GM19035 (cell line): ENCODE measurements around the gene AUP1.

ENCODE experiments used
- ATAC-seq: cut with Tn5 transposase; IDR thresholded peaks from one replicate; pipeline ENCODE4 v1.9.1; 2021; ENCODE audit not compliant: unreplicated experiment

The AUP1 gene

GRCh38 chr2:74514368-74515270 is 14.9 kb downstream of the AUP1 start, which contains the start of gene TLX2:
TSS of gene TLX2 (plus strand) at chr2:74514450. CDS start at chr2:74514807, 357 bp downstream.
- no peak for ATAC-seq

DNA sequence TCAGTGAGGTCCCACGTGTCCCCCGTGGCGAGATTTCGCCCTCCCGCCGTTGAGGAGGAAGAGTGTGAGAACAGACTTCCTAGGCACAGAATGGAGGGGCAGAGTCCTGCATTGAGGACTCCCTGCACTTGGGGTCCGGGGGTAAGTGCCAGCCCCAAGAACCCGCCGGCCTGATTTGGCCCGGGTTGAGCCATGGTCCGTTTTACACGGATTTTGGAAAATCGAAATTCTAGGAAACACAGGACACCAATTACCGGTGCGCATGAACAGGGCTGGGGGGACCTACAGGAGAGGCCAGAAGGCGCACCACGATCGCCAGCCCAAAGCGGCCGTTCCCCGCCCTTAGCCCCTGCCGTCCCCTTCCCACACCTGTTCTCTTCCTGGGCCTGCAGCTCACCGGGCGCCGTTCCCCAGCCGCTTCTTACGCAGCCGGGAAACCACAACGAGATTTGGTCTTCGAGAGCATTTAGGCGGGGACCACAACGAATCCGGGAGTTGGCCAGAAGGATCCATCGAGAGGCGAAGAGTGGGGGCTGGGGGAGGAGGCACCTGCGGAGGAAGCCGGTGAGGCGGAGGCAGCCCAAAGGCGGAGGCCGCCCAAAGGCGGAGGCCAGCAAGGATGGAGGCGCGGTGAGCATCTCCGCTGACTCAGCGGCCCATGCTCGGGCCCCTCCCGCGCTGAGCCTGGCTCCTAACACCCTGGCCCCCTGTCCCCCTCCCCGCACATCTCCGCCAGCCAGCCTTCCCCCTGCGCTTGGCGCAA is 15.7 kb downstream of the AUP1 start:
- ATAC-seq: no peak

DNA sequence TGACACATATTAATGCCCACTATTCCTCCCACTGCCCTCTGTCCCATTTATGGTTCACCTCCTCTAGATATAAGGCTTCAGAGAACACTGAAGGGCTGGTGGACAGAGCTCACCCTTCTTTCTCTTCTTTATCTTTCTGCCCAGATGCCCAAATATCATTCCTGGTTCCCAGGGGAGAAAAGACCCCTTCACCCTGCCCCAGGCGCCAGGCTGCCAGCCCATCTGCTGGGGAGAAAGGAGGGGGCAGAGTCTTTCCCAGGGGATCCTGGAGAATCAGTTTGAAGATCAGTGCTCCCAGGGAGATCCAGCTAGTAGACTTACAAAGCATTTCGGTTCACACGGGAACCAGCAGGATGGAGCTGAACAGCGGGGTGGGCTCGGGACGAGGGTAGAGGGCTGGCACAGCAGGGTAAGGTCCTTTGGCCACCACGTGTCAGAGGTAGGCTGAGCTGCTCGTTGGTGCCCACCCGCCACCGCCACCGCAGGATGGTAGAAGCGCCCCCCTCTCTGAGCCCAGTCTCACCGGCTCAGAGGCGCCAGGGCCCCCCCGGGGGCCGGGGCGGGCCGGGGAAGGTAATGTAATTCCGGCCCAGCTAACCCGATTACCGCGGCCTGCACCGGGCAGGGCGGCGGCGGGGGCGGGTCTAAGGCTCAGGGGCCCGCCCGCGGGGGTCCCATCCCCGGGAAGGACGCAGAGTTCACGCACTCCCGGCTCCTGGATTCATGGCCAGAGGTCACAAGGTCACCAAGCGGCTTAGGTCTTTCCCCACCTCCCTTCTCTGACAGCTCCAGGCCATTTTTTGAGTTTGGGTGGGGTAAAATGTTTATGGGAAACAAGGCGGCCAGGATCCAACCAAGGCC is 16.5 kb downstream of the AUP1 start:
- ATAC-seq: no peak

GRCh38 chr2:74511104-74511989 is 18.2 kb downstream of the AUP1 start:
- ATAC-seq: no peak

DNA sequence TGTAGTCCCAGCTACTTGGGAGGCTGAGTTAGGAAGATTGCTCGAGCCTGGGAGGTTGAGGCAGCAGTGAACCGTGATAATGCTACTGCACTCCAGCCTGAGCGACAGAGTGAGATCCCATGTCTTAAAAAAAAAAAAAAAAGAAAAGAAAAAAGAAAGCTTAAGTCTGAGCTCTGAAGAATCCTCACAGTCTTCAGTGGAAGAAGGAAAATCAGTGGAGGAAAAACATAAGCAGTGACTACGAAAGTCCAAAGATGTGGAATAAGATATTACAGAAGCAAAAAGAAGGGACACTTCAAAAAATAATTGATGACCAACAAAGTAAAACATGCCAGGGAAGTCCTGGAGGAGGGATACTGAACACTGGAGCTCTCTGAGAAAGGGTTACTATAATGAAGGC is 19.2 kb downstream of the AUP1 start:
- ATAC-seq: no peak

DNA sequence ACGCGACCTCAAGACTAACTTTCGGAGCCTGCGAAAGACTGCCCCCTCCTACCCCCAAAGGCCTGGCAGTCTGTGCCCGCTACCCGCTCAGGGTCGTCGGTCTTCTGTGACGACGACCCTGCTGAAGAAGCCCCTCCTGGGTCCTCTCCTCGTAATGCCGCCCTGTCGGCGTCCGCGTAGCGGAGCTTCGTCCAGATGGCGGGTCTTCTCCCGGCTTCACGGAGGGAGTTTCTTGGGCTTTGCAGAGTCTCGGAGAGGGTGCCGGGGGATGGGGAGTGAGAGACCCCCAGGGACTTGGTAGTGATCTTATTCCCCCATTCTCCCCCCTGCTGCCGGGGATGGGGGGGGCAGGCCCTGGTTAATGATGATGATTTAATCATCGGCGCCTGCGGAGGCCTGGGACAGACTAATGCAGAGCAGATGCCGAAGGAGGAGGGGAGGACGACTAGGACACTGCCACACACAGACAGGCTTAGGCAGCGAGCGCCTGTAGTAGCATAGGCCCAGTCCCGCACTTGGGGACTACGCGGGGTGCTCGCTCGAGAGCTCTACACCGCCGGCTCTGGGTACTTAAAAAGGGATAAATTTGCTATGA is 21.5 kb downstream of the AUP1 start:
- ATAC-seq: peak; percentile 5

- ATAC-seq: peak; percentile 90
These were observed 22.2 kb downstream of the AUP1 start, which contains the start of gene PCGF1 for GRCh38 chr2:74507145-74507925. TSS of gene PCGF1 (minus strand) at chr2:74507695. CDS start at chr2:74507668, 27 bp downstream.

DNA sequence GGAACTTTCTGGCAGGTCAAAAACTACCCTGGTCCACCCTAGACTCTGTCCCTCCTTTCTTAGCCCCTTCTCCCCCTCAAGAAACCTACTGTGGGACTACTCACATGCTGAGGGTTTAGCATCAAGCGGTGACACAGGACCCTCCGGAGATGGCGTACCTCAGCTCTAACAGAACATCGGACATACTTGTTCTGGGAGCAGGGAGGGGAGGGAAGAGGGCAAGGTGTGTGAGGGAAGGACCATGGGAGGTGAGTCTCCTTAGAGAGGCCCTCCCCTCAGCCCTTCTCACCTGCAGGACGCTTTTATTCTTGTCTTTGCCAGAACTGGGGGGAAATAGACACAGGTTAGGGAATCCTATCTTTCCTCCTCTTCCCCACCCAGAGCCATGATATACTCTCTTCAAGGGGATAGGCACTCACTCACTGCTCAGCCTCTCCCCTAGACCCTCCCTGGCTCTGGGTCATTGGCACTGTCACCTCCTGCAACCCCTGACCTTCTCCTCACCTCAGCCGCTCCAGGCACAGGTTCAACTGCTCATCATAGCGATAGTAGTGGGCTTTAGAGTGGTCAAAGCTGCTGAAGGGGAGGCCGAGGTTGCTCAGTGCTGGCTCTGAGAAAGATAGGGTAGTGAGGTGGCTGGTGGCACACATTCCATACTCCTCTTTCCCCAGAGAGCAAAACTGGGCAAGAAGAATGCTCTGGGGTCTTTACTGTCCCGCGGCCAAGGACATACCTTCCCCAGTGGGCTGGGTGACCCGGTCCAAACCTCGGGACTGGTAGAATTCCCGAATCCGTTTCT is 23.9 kb downstream of the AUP1 start:
- ATAC-seq: no peak

DNA sequence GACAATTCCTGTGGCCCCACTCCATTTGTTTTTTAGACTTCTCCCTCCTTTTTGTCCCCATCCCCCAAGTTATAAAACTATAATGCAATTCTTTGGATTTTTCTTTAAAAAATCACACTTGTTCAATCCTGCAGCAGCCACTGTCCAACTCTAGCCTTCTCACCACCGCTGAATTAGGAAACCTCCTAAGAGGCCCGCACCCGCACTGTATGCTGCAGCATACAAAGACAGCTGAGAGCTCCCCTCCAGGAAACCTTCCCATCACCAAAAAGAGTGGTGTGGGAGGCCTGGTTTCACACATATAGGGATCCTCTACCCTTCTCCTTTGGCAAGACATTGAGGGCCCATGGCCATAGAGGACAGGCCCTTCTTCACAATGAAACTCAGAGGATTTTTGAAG is 24.9 kb downstream of the AUP1 start:
- ATAC-seq: no peak

- ATAC-seq: no peak
These were observed 25.7 kb downstream of the AUP1 start for GRCh38 chr2:74503506-74504475.

GRCh38 chr2:74502720-74503505 is 26.6 kb downstream of the AUP1 start:
- ATAC-seq: peak; percentile 37

DNA sequence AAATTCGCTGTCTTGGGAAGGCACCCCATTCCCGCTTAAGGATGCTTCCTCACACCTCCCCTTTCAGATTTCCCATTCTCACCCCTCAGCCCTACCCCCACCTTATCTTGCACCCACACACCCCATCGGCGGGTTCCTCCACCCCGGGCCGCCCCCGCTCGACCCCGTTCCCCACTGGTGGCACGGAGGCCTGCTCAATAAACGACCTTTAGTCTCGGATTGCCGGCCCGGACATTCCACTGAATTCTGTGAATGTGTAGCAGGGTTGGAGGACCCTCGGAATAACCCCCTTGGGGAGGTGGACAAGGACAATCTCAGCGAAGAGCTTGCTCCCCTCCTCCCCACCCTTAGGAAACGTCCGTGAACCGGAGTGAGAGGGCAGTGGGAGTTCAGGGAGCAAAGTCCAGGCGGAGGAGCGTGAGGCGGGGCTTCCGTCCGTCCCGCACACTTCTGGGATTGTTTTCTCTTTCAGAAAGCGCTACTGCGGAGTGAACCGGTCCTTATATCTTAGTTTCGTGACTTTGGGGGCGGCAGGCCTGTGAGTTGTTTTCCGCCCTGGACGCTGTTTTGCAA is 27.3 kb downstream of the AUP1 start:
- no peak for ATAC-seq

- ATAC-seq: no peak
These were observed 28.0 kb downstream of the AUP1 start for GRCh38 chr2:74501335-74502071.

GRCh38 chr2:74500578-74500946 is 28.9 kb downstream of the AUP1 start:
- ATAC-seq: no peak

DNA sequence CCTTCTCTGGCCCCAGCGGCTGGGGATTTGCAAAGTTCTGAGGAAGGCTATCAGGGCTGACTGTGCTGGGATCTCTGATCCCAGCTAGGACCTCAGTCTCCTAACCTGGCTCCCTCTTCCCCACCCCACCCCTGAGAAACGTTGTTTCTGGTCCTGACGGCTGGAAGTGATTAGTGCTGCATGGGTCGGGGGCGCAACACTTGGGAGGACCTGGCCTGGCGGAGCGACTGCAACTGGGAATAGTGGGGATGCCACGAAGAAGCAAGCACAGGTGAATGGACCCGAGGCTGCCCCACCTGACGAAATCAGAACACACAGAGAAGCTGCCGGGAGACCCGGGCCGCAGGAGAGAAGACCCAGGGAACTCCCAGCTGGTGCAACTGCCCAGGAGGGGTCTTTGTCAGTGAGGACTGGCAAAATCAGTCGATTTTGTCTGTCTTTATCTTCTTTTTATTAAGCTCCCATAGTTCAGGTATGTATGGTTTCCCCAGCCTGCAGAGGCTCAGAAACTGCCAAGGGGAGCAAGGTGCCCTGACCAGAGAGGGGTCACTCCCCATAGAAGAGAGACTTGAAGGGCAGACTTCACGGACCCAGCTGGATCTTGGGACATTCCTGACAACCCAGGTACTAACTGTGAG is 29.4 kb downstream of the AUP1 start:
- ATAC-seq: no peak
